LNCaP clone FGC (cell line): ENCODE results near the gene EMX1.

Source experiments
- DNase-seq: peaks from one replicate; pipeline ENCODE4 v3.0.0-alpha.2; 2011; ENCODE audit warnings: low read depth
- H3K4me3 ChIP-seq: 2 replicates; pipeline ENCODE4 v1.5.1; 2011; ENCODE audit warnings: mild to moderate bottlenecking, low read depth, low read length, control low read depth
- CTCF ChIP-seq: IDR thresholded peaks from 2 replicates; pipeline ENCODE4 v1.5.1; 2012; ENCODE audit warnings: mild to moderate bottlenecking; ENCODE audit not compliant: control insufficient read depth, insufficient read depth; ENCODE audit errors: extremely low read depth

EMX1 gene

GRCh38 chr2:72964146-72964525 lies 46.8 kb downstream of the EMX1 start:
- DNase-seq: no peak
- TF ChIP-seq CTCF: no peak
- no peak overlapping the region for H3K4me3 ChIP-seq

- H3K4me3 ChIP-seq: no peak overlapping the region
- no peak for TF ChIP-seq CTCF
- no peak for DNase-seq
Observed at GRCh38 chr2:72965016-72965415, 47.7 kb downstream of the EMX1 start.

GRCh38 chr2:72965770-72966450 lies 48.6 kb downstream of the EMX1 start:
- no peak overlapping the region for H3K4me3 ChIP-seq
- no peak for TF ChIP-seq CTCF
- no peak for DNase-seq

GRCh38 chr2:72968286-72968685 lies 51.0 kb downstream of the EMX1 start:
- no peak overlapping the region for H3K4me3 ChIP-seq
- DNase-seq: no peak
- TF ChIP-seq CTCF: no peak

- TF ChIP-seq CTCF: no peak
- H3K4me3 ChIP-seq: no peak overlapping the region
- DNase-seq: no peak
Observed at GRCh38 chr2:72969706-72970105, 52.4 kb downstream of the EMX1 start.

GRCh38 chr2:72971036-72971435 lies 53.7 kb downstream of the EMX1 start:
- TF ChIP-seq CTCF: no peak
- H3K4me3 ChIP-seq: no peak overlapping the region
- DNase-seq: no peak
